SJCRH30 (cell line): Measurements from ENCODE around the gene PFKFB1. TPM values are rescaled to one million over a fixed set of nuclear protein-coding genes. Genes with fewer than 3 reads are reported as not detected.

Experiments used
- DNase-seq, 2 experiments: peaks; one replicate each; pipeline ENCODE4 v3.0.0-alpha.2; 2015 to 2020
- H3K27ac ChIP-seq: fragments of 250-450 bp; sonication (Bioruptor Pico); 2 replicates; pipeline ENCODE4 v1.5.1; 2020; ENCODE audit warnings: mild to moderate bottlenecking, moderate library complexity
- H3K27me3 ChIP-seq: fragments of 250-450 bp; sonication (Bioruptor Pico); 2 replicates; pipeline ENCODE4 v1.5.1; 2020; ENCODE audit warnings: mild to moderate bottlenecking, moderate library complexity
- H3K36me3 ChIP-seq: fragments of 250-450 bp; sonication (Bioruptor Pico); 2 replicates; pipeline ENCODE4 v1.5.1; 2020; ENCODE audit warnings: mild to moderate bottlenecking, moderate library complexity
- H3K4me1 ChIP-seq: fragments of 250-450 bp; sonication (Bioruptor Pico); 2 replicates; pipeline ENCODE4 v1.5.1; 2020; ENCODE audit warnings: mild to moderate bottlenecking, moderate library complexity
- H3K4me3 ChIP-seq: fragments of 250-450 bp; sonication (Bioruptor Pico); 2 replicates; pipeline ENCODE4 v1.5.1; 2020; ENCODE audit warnings: mild to moderate bottlenecking, moderate library complexity
- H3K9me3 ChIP-seq: fragments of 250-450 bp; sonication (Bioruptor Pico); replicated peaks from 2 replicates; pipeline ENCODE4 v1.5.1; 2020; ENCODE audit warnings: mild to moderate bottlenecking, moderate library complexity
- total RNA-seq: library from RNA; depleted of rRNA; stranded (reverse); fragments of >200 nt; shearing (Covaris generic); gene quantifications from 2 replicates; pipeline ENCODE4 v1.2.3, GENCODE V29; 2014; rRNA removed

PFKFB1 gene
- total RNA-seq = 0.14 TPM in 1 of 2 replicates, not detected in the other

DNA sequence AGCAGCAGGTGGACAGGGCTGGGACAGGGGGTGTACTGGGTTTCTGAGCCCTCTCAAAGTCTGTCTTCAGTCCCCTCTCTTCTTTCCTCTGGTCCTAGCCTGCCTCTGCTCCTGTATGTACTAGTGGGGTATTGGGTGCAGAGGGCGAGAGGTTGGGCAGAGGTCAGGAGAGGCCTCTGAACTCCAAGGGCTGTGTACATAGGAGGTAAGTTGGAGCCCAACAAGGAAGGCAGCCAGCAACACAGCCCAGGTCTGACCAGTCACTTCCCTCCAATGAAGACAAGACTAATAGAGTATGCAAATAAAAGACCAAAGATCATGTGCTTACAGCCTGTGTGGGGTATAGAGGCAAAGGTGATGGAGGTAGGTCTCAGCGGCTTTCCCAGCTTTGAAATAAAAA, at the start of gene PFKFB1:
Gene PFKFB1, minus strand, starts transcription at position 90 of the 400 bp plus-strand sequence. CDS start 181 bp downstream, outside the sequence.
- DNase-seq = no peak
- H3K4me1 ChIP-seq = no peaks in the 10 kb centered on the region
- no peak within 1 kb of the TSS for H3K27ac ChIP-seq
- H3K27me3 ChIP-seq = no peaks in the 10 kb centered on the region
- H3K4me3 ChIP-seq = no peak within 1 kb of the TSS
- H3K9me3 ChIP-seq = no peaks in the 10 kb centered on the region
- no peaks in the 10 kb centered on the region for H3K36me3 ChIP-seq

GRCh38 chrX:55041514-55041913, 47.5 kb upstream of the PFKFB1 start:
- no peak overlapping the region for H3K27ac ChIP-seq
- H3K4me1 ChIP-seq = no peaks in the 10 kb centered on the region
- H3K4me3 ChIP-seq = no peak overlapping the region
- no peaks in the 10 kb centered on the region for H3K9me3 ChIP-seq
- no peaks in the 10 kb centered on the region for H3K36me3 ChIP-seq
- no peaks in the 10 kb centered on the region for H3K27me3 ChIP-seq
- DNase-seq = no peak

DNA sequence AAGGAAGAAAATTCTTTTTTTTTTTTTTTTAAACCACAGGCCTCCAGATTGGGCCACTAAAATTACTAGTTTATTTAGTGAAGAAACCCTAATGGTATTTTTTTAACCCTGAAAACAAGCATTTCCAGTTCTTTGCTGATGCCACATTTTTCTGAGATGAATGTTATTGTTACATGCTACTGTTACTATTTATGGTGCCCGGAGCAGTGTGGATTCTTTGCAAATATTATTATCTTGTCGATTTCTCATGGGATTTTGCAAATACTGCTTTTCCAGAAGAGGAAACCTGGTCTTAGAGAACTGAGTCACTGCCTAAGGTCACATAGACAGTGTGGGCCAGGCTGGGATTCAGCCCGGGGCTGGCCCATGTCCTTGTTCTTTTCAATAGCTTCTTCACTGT, 45.5 kb upstream of the PFKFB1 start:
- no peak overlapping the region for H3K4me3 ChIP-seq
- H3K4me1 ChIP-seq = no peaks in the 10 kb centered on the region
- no peak for DNase-seq
- H3K9me3 ChIP-seq = no peaks in the 10 kb centered on the region
- H3K27me3 ChIP-seq = no peaks in the 10 kb centered on the region
- no peak overlapping the region for H3K27ac ChIP-seq
- no peaks in the 10 kb centered on the region for H3K36me3 ChIP-seq

DNA sequence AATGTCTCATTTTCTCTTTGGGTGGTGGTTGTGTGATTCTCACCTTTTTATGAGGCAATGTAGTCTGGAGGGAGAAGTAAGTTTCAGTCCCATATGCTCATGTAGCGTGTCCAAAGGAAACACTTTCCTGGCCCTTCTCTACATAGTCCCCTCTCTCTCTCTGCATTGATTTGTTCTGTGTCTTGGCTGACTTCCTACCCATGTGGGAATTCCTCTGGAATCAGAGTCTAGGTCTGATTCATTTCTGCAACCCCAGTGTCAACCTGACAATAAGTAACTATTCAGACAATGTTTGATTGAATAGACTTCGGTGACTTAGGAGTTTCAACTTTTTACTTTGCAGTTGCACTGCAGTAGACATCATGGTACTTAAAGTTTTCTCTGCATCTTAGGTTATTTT, 39.4 kb upstream of the PFKFB1 start:
- DNase-seq = no peak
- Histone ChIP-seq H3K36me3 (no peaks in the 10 kb centered on the region), H3K4me3 (no peak overlapping the region), H3K27ac (no peak overlapping the region), H3K4me1 (no peaks in the 10 kb centered on the region), H3K9me3 (no peaks in the 10 kb centered on the region), H3K27me3 (no peaks in the 10 kb centered on the region)

- DNase-seq = no peak
- Histone ChIP-seq H3K9me3 (no peaks in the 10 kb centered on the region), H3K4me3 (no peak within 1 kb of the TSS), H3K36me3 (no peaks in the 10 kb centered on the region), H3K4me1 (no peaks in the 10 kb centered on the region), H3K27me3 (no peaks in the 10 kb centered on the region), H3K27ac (no peak within 1 kb of the TSS)
Observed at GRCh38 chrX:55030271-55031205, 36.5 kb upstream of the PFKFB1 start, which contains the start of gene ALAS2. TSS of gene ALAS2 (minus strand) at chrX:55030977. CDS start at chrX:55026000, 4,977 bp downstream.

DNA sequence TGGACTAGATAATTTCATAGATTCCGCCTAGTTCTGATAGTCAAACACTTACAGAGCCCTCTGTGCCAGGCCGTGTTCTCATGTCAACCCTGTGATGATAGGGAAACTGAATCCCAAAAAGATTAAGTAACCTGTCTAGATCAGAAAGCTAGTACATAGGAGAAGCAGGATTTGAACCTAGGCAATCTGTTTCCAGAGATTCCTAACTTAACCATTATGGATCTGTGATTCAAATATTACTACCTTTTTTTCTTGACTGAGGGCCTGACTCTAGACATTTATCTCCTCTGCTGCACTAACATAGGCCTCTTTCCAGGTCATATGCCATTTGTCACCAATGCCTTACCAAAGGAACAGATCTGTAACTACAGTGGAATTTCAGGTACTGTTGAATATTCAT, 35.3 kb upstream of the PFKFB1 start:
- Histone ChIP-seq H3K36me3 (no peaks in the 10 kb centered on the region), H3K4me3 (no peak overlapping the region), H3K4me1 (no peaks in the 10 kb centered on the region), H3K27ac (no peak overlapping the region), H3K9me3 (no peaks in the 10 kb centered on the region), H3K27me3 (no peaks in the 10 kb centered on the region)
- DNase-seq = no peak

GRCh38 chrX:55028611-55029010, 34.6 kb upstream of the PFKFB1 start:
- Histone ChIP-seq H3K36me3 (no peaks in the 10 kb centered on the region), H3K9me3 (no peaks in the 10 kb centered on the region), H3K4me1 (no peaks in the 10 kb centered on the region), H3K4me3 (no peak overlapping the region), H3K27ac (no peak overlapping the region), H3K27me3 (no peaks in the 10 kb centered on the region)
- DNase-seq = no peak

DNA sequence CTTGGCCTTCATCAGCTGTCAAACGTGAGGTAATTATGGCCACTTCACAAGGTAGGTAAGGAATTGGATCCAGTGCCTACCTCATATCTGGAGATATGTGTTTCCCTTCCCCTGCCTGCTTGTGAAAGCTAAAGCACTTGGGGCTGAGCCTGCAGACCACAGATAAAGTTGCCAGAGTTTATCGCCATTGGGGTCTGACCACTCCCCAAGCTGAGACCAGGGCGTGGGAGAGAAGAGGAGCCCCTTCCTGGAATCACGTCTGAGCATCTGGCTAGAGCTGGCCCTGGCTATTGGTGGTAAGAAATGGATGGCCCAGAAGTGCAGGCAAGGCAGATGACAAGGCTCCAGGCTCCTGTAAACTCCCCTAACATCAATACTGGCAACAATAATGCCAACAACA, 34.1 kb upstream of the PFKFB1 start:
- H3K4me3 ChIP-seq = no peak overlapping the region
- no peaks in the 10 kb centered on the region for H3K4me1 ChIP-seq
- H3K27ac ChIP-seq = no peak overlapping the region

GRCh38 chrX:55026840-55027239, 32.9 kb upstream of the PFKFB1 start:
- Histone ChIP-seq H3K4me1 (no peaks in the 10 kb centered on the region), H3K36me3 (no peaks in the 10 kb centered on the region), H3K27me3 (no peaks in the 10 kb centered on the region), H3K9me3 (no peaks in the 10 kb centered on the region), H3K4me3 (no peak overlapping the region), H3K27ac (no peak overlapping the region)
- no peak for DNase-seq

More for the DNA sequence above, 34.1 kb upstream of the PFKFB1 start:
- Histone ChIP-seq H3K27me3 (no peaks in the 10 kb centered on the region), H3K36me3 (no peaks in the 10 kb centered on the region), H3K9me3 (no peaks in the 10 kb centered on the region)
- DNase-seq = no peak

DNA sequence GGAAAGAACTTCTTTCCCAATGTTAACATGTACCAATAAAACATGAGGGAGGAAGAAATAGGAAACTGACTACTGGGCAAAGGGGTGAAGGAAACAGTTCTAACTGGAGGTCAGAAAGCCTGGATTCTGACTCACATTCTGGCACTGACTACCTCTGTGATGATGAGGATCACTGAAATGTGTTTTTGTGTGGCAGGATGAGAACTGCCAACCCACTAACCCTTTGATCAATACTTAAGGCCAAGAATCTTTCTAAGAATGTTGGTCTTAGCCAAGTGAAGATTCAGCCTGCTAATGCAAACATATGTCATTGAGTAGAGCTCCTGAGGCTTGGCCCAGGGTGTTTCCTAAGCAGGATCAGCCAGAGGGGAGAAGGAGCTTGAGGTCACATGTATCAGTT, 32.2 kb upstream of the PFKFB1 start:
- no peak overlapping the region for H3K4me3 ChIP-seq
- DNase-seq = no peak
- H3K4me1 ChIP-seq = no peaks in the 10 kb centered on the region
- no peaks in the 10 kb centered on the region for H3K27me3 ChIP-seq
- no peak overlapping the region for H3K27ac ChIP-seq
- H3K36me3 ChIP-seq = no peaks in the 10 kb centered on the region
- no peaks in the 10 kb centered on the region for H3K9me3 ChIP-seq

DNA sequence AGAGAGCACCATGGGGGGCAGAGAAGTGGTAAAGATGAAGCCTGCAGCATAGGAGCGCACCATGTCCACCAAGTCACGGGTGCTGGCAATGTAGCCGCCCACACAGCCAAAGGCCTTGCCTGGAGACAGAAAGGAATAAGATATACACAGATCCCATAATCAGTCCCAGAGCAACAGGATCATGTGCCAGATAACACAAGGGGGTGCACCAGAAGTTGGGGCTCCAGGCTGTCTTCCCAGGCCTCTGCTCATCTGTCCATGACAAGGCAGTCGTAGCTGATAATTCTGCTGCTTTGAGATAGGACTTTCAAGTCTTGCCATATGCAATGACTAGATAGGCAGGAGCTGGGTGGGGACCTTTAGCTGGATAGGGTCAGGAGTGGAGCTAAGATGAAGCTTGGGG, 20.9 kb upstream of the PFKFB1 start:
- H3K36me3 ChIP-seq = no peaks in the 10 kb centered on the region
- no peaks in the 10 kb centered on the region for H3K4me1 ChIP-seq
- no peak overlapping the region for H3K4me3 ChIP-seq
- DNase-seq = no peak
- H3K9me3 ChIP-seq = no peaks in the 10 kb centered on the region
- H3K27me3 ChIP-seq = no peaks in the 10 kb centered on the region
- no peak overlapping the region for H3K27ac ChIP-seq

DNA sequence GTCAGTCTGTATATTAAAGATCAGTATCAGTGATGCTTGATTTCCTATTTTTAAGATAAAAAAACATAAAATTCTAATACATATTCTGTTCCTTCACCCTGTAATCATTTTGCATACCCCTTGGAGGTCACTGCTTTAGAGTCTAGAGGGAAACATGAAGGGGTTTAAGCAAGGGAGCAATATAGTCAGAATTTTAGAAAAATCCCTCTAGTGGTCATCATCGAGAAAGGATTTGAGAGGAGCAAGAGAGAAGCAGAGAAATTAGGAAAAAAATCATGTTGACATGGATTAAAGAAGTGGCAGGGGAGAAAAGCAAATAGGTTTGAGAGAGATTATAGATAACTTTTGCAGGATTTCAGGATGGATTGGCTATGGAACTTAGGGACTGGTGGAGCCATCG, 17.3 kb upstream of the PFKFB1 start:
- no peak overlapping the region for H3K27ac ChIP-seq
- H3K9me3 ChIP-seq = no peaks in the 10 kb centered on the region
- H3K27me3 ChIP-seq = no peaks in the 10 kb centered on the region
- H3K4me1 ChIP-seq = no peaks in the 10 kb centered on the region
- no peak for DNase-seq
- no peak overlapping the region for H3K4me3 ChIP-seq
- H3K36me3 ChIP-seq = no peaks in the 10 kb centered on the region

GRCh38 chrX:55008571-55009358, 14.8 kb upstream of the PFKFB1 start:
- no peaks in the 10 kb centered on the region for H3K36me3 ChIP-seq
- no peak overlapping the region for H3K27ac ChIP-seq
- no peaks in the 10 kb centered on the region for H3K9me3 ChIP-seq
- no peaks in the 10 kb centered on the region for H3K4me1 ChIP-seq
- no peak overlapping the region for H3K4me3 ChIP-seq
- H3K27me3 ChIP-seq = no peaks in the 10 kb centered on the region
- no peak for DNase-seq

GRCh38 chrX:55007656-55008055, 13.7 kb upstream of the PFKFB1 start:
- no peaks in the 10 kb centered on the region for H3K27me3 ChIP-seq
- no peak overlapping the region for H3K4me3 ChIP-seq
- H3K27ac ChIP-seq = no peak overlapping the region
- H3K9me3 ChIP-seq = no peaks in the 10 kb centered on the region
- no peak for DNase-seq
- no peaks in the 10 kb centered on the region for H3K4me1 ChIP-seq
- no peaks in the 10 kb centered on the region for H3K36me3 ChIP-seq
